ENCODE measurements around the gene DHRS7B.
A peak's percentile ranks its signal among the peaks of the same experiment; 100 is the strongest.
"Not testable (repeated sequence)": the region's sequence is repeated elsewhere in the genome, so short reads cannot be mapped to it uniquely, and the experiment has no call there.

Gene DHRS7B

GRCh38 chr17:21100636-21101035 lies 26.1 kb upstream of the DHRS7B start:
- Mint-ChIP-seq H3K27ac (no peak overlapping the region), H3K4me1 (peaks cover 24% of the 10 kb centered on the region), H3K27me3 (no peaks in the 10 kb centered on the region), H3K4me3 (no peak overlapping the region), H3K9me3 (no peaks in the 10 kb centered on the region)
- ATAC-seq (no peak), DNase-seq (no peak)

- no peak for ATAC-seq
- peaks cover 5% of the 10 kb centered on the region for H3K4me1 Mint-ChIP-seq
- no peak for DNase-seq
- no peak overlapping the region for H3K27ac Mint-ChIP-seq
- H3K27me3 Mint-ChIP-seq, result no peaks in the 10 kb centered on the region
- H3K4me3 Mint-ChIP-seq, result no peak overlapping the region
- no peaks in the 10 kb centered on the region for H3K9me3 Mint-ChIP-seq
Measured at GRCh38 chr17:21104608-21105007, 22.2 kb upstream of the DHRS7B start.

- Mint-ChIP-seq H3K9me3 (no peaks in the 10 kb centered on the region), H3K27me3 (no peaks in the 10 kb centered on the region), H3K4me1 (peaks cover under 1% of the 10 kb centered on the region), H3K27ac (no peak overlapping the region), H3K4me3 (no peak overlapping the region)
- DNase-seq, result no peak
- ATAC-seq, result no peak
Measured at GRCh38 chr17:21105064-21105894, 21.5 kb upstream of the DHRS7B start.

GRCh38 chr17:21106316-21106715 lies 20.4 kb upstream of the DHRS7B start:
- Mint-ChIP-seq H3K4me1 (no peaks in the 10 kb centered on the region), H3K27ac (no peak overlapping the region), H3K4me3 (no peak overlapping the region), H3K9me3 (no peaks in the 10 kb centered on the region), H3K27me3 (no peaks in the 10 kb centered on the region)
- no peak for ATAC-seq
- no peak for DNase-seq

- H3K9me3 Mint-ChIP-seq, H3K4me3 Mint-ChIP-seq, ATAC-seq, DNase-seq, H3K27ac Mint-ChIP-seq, H3K4me1 Mint-ChIP-seq, H3K27me3 Mint-ChIP-seq: not testable (repeated sequence)
Measured at GRCh38 chr17:21107067-21107650, 19.6 kb upstream of the DHRS7B start.

GRCh38 chr17:21108651-21109050 lies 18.1 kb upstream of the DHRS7B start:
- Mint-ChIP-seq H3K27me3 (no peaks in the 10 kb centered on the region), H3K4me1 (no peaks in the 10 kb centered on the region), H3K4me3 (no peak overlapping the region), H3K27ac (no peak overlapping the region), H3K9me3 (no peaks in the 10 kb centered on the region)
- ATAC-seq, result no peak
- DNase-seq, result no peak

GRCh38 chr17:21113049-21113690 lies 13.6 kb upstream of the DHRS7B start:
- no peak for ATAC-seq
- no peaks in the 10 kb centered on the region for H3K9me3 Mint-ChIP-seq
- no peak for DNase-seq
- H3K4me3 Mint-ChIP-seq, result no peak overlapping the region
- no peak overlapping the region for H3K27ac Mint-ChIP-seq
- no peaks in the 10 kb centered on the region for H3K4me1 Mint-ChIP-seq
- no peaks in the 10 kb centered on the region for H3K27me3 Mint-ChIP-seq

- DNase-seq, result no peak
- no peak for ATAC-seq
- Mint-ChIP-seq H3K27me3 (no peaks in the 10 kb centered on the region), H3K27ac (no peak overlapping the region), H3K9me3 (no peaks in the 10 kb centered on the region), H3K4me1 (no peaks in the 10 kb centered on the region), H3K4me3 (no peak overlapping the region)
Measured at GRCh38 chr17:21113716-21114115, 13.0 kb upstream of the DHRS7B start.

- H3K27me3 Mint-ChIP-seq, H3K4me3 Mint-ChIP-seq, H3K9me3 Mint-ChIP-seq, H3K4me1 Mint-ChIP-seq, H3K27ac Mint-ChIP-seq, DNase-seq, ATAC-seq: not testable (repeated sequence)
Measured at GRCh38 chr17:21114791-21115190, 12.0 kb upstream of the DHRS7B start.

- DNase-seq (peak; percentile 69 to 75), ATAC-seq (peak; percentile 89)
- H3K27me3 Mint-ChIP-seq, result peaks cover 8% of the 10 kb centered on the region
- peak overlapping the region; percentile 27 to 53 for H3K4me3 Mint-ChIP-seq
- no peaks in the 10 kb centered on the region for H3K9me3 Mint-ChIP-seq
- peaks cover 12% of the 10 kb centered on the region for H3K4me1 Mint-ChIP-seq
- H3K27ac Mint-ChIP-seq, result no peak overlapping the region
Measured at GRCh38 chr17:21119247-21119918, 7.4 kb upstream of the DHRS7B start.

GRCh38 chr17:21119919-21120249 lies 6.9 kb upstream of the DHRS7B start:
- Mint-ChIP-seq H3K27ac (no peak overlapping the region), H3K27me3 (peaks cover 8% of the 10 kb centered on the region), H3K4me3 (peak overlapping the region; percentile 27 to 53), H3K9me3 (no peaks in the 10 kb centered on the region), H3K4me1 (peaks cover 16% of the 10 kb centered on the region)
- no peak for ATAC-seq
- no peak for DNase-seq

GRCh38 chr17:21124086-21124485 lies 2.7 kb upstream of the DHRS7B start:
- Mint-ChIP-seq H3K9me3 (no peaks in the 10 kb centered on the region), H3K27me3 (peaks cover 7% of the 10 kb centered on the region), H3K27ac (no peak overlapping the region), H3K4me1 (peaks cover 43% of the 10 kb centered on the region), H3K4me3 (no peak overlapping the region)
- ATAC-seq (no peak), DNase-seq (no peak)

GRCh38 chr17:21124517-21124916 lies 2.2 kb upstream of the DHRS7B start:
- not testable (repeated sequence) for H3K9me3 Mint-ChIP-seq, DNase-seq, ATAC-seq, H3K4me3 Mint-ChIP-seq, H3K27me3 Mint-ChIP-seq, H3K27ac Mint-ChIP-seq
- peaks cover 44% of the 10 kb centered on the region for H3K4me1 Mint-ChIP-seq

- Mint-ChIP-seq H3K4me3 (peak overlapping the region; percentile 93 to 97), H3K9me3 (no peaks in the 10 kb centered on the region), H3K27ac (peak overlapping the region; percentile 42 to 66), H3K4me1 (peaks cover 42% of the 10 kb centered on the region), H3K27me3 (no peaks in the 10 kb centered on the region)
- ATAC-seq (no peak), DNase-seq (no peak)
Measured at GRCh38 chr17:21125862-21126261, 902 bp upstream of the DHRS7B start.

GRCh38 chr17:21127509-21128077 lies 829 bp downstream of the DHRS7B start:
- Mint-ChIP-seq H3K4me1 (peaks cover 43% of the 10 kb centered on the region), H3K9me3 (no peaks in the 10 kb centered on the region), H3K27me3 (no peaks in the 10 kb centered on the region), H3K4me3 (peak overlapping the region; percentile 93 to 97), H3K27ac (peak overlapping the region; percentile 97)
- ATAC-seq, result no peak
- no peak for DNase-seq

Measured in stimulated activated naive CD8-positive, alpha-beta T cell treated with anti-CD3 and anti-CD28 coated beads, Interleukin-15, amount 100 ng/mL, for 72 hours (primary cell).